Suprapubic skin (tissue), 4 donors: ENCODE results near the gene VSIR.

ENCODE experiments used
- EP300 ChIP-seq: sonication (generic); formaldehyde crosslinking; IDR thresholded peaks from one replicate; pipeline ENCODE4 v1.6.1; 2017; ENCODE audit warnings: antibody characterized with exemption
- POLR2A ChIP-seq, 2 donors: fragments of 450-650 bp; IDR thresholded peaks; one replicate each; pipeline ENCODE4 v1.6.1; 2017; ENCODE audit warnings: antibody characterized with exemption in 2 of 2, mild to moderate bottlenecking in 2 of 2, moderate library complexity in 2 of 2
- POLR2AphosphoS5 ChIP-seq, 3 donors: sonication (generic); formaldehyde crosslinking; IDR thresholded peaks; one replicate each; pipeline ENCODE4 v1.6.1; 2017; ENCODE audit warnings: antibody characterized with exemption in 3 of 3
- TF ChIP-seq, protein P1 (sequence below), 2 donors: fragments of 200-600 bp in 1 of 2; fragments of 450-650 bp in 1 of 2; sonication (generic) in 1 of 2; IDR thresholded peaks; one replicate each; pipeline ENCODE4 v1.5.1; 2016 to 2019; ENCODE audit warnings: antibody characterized with exemption in 2 of 2, mild to moderate bottlenecking in 1 of 2, moderate library complexity in 1 of 2

DNA sequence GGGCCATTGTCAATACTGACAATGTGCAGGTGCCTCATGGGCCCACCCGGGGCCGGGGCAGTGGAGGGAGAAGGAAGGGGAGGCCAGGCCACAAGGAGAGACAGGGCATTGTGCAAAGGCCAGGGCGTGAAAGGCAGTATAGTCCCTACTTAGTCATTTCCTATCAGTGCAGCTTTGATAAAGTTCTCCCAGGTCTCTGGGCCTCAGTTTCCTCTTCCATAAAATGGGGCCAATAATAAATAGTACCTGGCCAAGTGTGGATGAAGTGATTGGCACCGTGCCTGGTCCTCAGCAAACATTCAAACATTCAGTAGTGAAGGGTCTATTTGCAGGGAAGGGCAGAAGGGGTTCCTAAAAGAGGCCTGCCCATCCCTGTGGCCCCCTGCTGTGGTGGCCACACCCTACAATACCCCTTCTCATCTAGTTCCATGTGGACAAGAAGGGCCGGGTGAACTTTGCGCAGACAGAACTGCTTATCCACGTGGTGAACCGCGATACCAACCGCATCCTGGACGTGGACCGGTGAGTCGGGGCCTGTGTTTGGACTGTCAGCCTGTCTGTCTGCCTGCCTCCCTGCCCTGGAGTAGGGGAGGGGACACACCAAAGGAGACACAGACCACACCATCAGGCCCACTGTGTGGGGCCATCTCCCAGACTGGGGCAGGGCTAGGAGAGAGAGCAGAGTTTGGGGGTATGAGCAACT lies 36.9 kb upstream of the VSIR start:
- TF ChIP-seq, protein P1, sequence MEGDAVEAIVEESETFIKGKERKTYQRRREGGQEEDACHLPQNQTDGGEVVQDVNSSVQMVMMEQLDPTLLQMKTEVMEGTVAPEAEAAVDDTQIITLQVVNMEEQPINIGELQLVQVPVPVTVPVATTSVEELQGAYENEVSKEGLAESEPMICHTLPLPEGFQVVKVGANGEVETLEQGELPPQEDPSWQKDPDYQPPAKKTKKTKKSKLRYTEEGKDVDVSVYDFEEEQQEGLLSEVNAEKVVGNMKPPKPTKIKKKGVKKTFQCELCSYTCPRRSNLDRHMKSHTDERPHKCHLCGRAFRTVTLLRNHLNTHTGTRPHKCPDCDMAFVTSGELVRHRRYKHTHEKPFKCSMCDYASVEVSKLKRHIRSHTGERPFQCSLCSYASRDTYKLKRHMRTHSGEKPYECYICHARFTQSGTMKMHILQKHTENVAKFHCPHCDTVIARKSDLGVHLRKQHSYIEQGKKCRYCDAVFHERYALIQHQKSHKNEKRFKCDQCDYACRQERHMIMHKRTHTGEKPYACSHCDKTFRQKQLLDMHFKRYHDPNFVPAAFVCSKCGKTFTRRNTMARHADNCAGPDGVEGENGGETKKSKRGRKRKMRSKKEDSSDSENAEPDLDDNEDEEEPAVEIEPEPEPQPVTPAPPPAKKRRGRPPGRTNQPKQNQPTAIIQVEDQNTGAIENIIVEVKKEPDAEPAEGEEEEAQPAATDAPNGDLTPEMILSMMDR (IDR thresholded peaks at IDR 0.05) = no peak
- TF ChIP-seq POLR2A (IDR thresholded peaks at IDR 0.05) = no peak
- no peak for TF ChIP-seq POLR2AphosphoS5 (IDR thresholded peaks at IDR 0.05)
- no peak for TF ChIP-seq EP300
